Erythroblast (primary cell): Measurements from ENCODE around the gene MEA1.
A peak's percentile ranks its signal among the peaks of the same experiment; 100 is the strongest.

Source experiments
- GATA1 ChIP-seq: IDR thresholded peaks from 2 replicates; pipeline ENCODE4 v1.6.1; 2011; ENCODE audit warnings: low read depth, mild to moderate bottlenecking, control low read depth, low read length, moderate library complexity
- POLR2A ChIP-seq: IDR thresholded peaks from 2 replicates; pipeline ENCODE4 v1.6.1; 2011; ENCODE audit warnings: mild to moderate bottlenecking, low read length

DNA sequence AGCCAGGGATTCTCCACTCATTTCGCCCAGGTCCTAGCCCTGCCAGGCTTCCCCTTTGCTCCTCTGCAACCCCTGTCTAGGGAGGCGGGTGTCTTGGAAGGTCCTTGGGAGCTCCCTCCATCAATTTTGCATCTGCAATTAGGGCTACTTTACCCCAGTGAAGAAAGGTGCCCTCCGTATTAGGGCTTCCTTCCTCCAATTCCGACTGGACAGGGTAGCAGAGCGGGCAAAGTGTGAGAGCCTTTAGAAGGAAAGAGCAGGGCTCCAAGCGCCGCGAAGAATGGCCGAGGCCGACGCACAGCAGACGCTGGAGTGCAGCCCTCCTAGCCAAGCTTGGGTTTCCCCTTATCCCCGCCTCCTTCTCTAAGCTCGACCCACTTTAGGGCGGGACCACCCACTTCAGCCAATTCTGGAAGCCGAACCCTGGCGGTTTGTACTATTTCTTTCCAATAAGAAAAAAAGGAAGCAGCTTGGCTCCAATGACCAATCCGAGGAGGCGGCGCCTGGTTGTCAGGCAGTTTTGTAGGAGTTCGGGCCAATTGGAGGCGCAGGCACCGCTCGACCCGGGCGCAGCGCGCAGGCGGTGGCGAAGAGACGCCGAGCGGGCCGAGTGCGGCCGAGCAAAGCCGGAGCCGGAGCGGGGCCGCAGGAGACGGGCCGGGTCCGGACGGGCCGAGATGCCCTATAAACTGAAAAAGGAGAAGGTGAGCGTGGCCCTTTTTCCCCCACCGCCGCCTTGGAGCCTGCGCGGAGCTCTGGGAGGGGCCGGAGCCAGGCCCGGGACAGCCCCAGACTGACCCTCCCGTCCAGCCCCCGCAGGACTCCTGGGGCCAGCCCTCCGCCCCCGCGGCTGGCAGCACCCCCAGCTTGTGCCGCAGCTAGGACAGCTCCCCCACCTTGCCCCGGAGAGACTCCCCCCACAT, 29.5 kb downstream of the MEA1 start, which contains the start of gene PPP2R5D:
- TF ChIP-seq POLR2A = peak; percentile 90
- TF ChIP-seq GATA1 = no peak
